Measurements from ENCODE around the gene PRAMEF1. TPM values are rescaled to one million over a fixed set of nuclear protein-coding genes. Genes with fewer than 3 reads are reported as not detected.
"Not testable (repeated sequence)": the region's sequence is repeated elsewhere in the genome, so short reads cannot be mapped to it uniquely, and the experiment has no call there.

Gene PRAMEF1
- total and polyA plus RNA-seq, 2 of the 8 experiments (the other 6 are each of a cell fraction or from before 2014, with no cell fraction given), result not detected

DNA sequence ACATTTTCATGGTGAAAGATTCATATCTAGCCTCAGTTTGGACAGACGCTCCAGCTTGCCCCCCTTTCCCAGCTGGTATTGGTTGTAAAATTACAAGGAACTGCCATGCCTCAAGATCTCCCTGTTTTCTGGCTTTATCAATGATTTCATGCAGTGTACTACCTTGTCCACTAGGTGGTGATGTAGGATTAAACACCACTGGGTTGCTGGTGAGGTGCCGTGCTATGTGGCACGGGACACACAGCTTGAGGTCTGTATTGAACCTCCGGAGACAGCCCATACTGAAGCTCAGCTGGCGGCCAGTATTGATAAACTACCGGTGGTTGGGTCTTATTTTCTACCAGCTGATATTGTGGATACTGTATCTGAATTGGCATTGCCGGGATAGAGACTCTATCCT is 7.4 kb upstream of the PRAMEF1 start:
- H2BK12ac ChIP-seq (ENCODE audit: low read depth, low read length); H2AFZ ChIP-seq (ENCODE audit: low read length); H2BK15ac ChIP-seq (ENCODE audit: low read length); H3K9ac ChIP-seq (replicated peaks in 1 of 4; ENCODE audit: extremely low read depth in 1 of 4, low read depth in 3 of 4, low read length in 3 of 4); H3K27ac ChIP-seq (ENCODE audit: low read depth, low read length); H3K23me2 ChIP-seq (ENCODE audit: low read depth, low read length); H4K5ac ChIP-seq (ENCODE audit: insufficient read length, low read depth, low read length); DNase-seq (ENCODE audit: low read depth in 1 of 2, low spot score in 2 of 2); H3K36me3 ChIP-seq (ENCODE audit: control insufficient read depth in 2 of 4, insufficient read depth in 4 of 4, low read length in 3 of 4); FAIRE-seq; H3K79me1 ChIP-seq (ENCODE audit: low read depth, low read length); POLR2A ChIA-PET (ENCODE audit: partially characterized antibody); H3K4me1 ChIP-seq (replicated peaks in 1 of 4; ENCODE audit: control insufficient read depth in 3 of 4, insufficient read depth in 4 of 4, low read length in 3 of 4); H3K27me3 ChIP-seq (replicated peaks in 1 of 4; ENCODE audit: control insufficient read depth in 3 of 4, extremely low read depth in 1 of 4, insufficient read depth in 3 of 4, low read length in 3 of 4); H4K91ac ChIP-seq (replicated peaks; ENCODE audit: insufficient read length, low read length); H3K23ac ChIP-seq (ENCODE audit: insufficient read length); H3K56ac ChIP-seq (replicated peaks; ENCODE audit: insufficient read length, low read depth, low read length); H2BK5ac ChIP-seq (ENCODE audit: low read depth, low read length); H3K79me2 ChIP-seq (ENCODE audit: control insufficient read depth in 1 of 2, insufficient read depth in 2 of 2, low read length in 2 of 2); H4K20me1 ChIP-seq (replicated peaks in 1 of 2; ENCODE audit: control insufficient read depth in 1 of 2, insufficient read depth in 2 of 2, low read length in 2 of 2); H2AK5ac ChIP-seq (ENCODE audit: low read depth, low read length); H2BK20ac ChIP-seq (ENCODE audit: low read length); H3K4me3 ChIP-seq (ENCODE audit: extremely low read depth in 1 of 4, insufficient read depth in 2 of 4, low read depth in 3 of 4, low read length in 4 of 4); H3K4me2 ChIP-seq (ENCODE audit: insufficient read depth in 1 of 2, low read depth in 2 of 2, low read length in 2 of 2); H4K8ac ChIP-seq (ENCODE audit: extremely low read depth, insufficient read depth, low read length); H3K14ac ChIP-seq (ENCODE audit: insufficient read length); H3K9me3 ChIP-seq (ENCODE audit: insufficient read depth in 2 of 2, low read depth in 1 of 2, low read length in 1 of 2); CTCF ChIA-PET (ENCODE audit: partially characterized antibody); H3K18ac ChIP-seq (ENCODE audit: extremely low read depth, low read length); H2BK120ac ChIP-seq (replicated peaks; ENCODE audit: low read depth, low read length); H3K4ac ChIP-seq (replicated peaks; ENCODE audit: insufficient read length, low read depth, low read length): not testable (repeated sequence)
- 37% methylated on average over 5 of the region's 7 CpGs; no CpG with 5 or more reads in 1 of the 2 experiments for WGBS, 2 experiments (ENCODE audit: extremely low coverage in 1 of 2, insufficient coverage in 1 of 2, insufficient read length in 1 of 2, insufficient replicate concordance in 2 of 2, low coverage in 1 of 2, low lambda C conversion rate in 2 of 2, missing lambda C conversion rate in 1 of 2)
- TF ChIP-seq, protein P1, sequence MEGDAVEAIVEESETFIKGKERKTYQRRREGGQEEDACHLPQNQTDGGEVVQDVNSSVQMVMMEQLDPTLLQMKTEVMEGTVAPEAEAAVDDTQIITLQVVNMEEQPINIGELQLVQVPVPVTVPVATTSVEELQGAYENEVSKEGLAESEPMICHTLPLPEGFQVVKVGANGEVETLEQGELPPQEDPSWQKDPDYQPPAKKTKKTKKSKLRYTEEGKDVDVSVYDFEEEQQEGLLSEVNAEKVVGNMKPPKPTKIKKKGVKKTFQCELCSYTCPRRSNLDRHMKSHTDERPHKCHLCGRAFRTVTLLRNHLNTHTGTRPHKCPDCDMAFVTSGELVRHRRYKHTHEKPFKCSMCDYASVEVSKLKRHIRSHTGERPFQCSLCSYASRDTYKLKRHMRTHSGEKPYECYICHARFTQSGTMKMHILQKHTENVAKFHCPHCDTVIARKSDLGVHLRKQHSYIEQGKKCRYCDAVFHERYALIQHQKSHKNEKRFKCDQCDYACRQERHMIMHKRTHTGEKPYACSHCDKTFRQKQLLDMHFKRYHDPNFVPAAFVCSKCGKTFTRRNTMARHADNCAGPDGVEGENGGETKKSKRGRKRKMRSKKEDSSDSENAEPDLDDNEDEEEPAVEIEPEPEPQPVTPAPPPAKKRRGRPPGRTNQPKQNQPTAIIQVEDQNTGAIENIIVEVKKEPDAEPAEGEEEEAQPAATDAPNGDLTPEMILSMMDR (IDR thresholded peaks at IDR 0.05; ENCODE audit: control extremely low read depth in 1 of 3, insufficient read depth in 1 of 3, low read depth in 1 of 3, low read length in 3 of 3), result peak in 2 of 3 experiments; percentile 14 to 25; a peak in 2 of 4 replicates
- peak; percentile 48 to 51 for TF ChIP-seq RAD21 (IDR thresholded peaks at IDR 0.05 in 1 of 2, conservative IDR thresholded peaks at IDR 0.05 in 1 of 2; ENCODE audit: low read depth in 2 of 2, low read length in 2 of 2)
